Activated B cell treated with CpG ODN at 0.5 μM for 24 hours (primary cell): ENCODE results near the gene KCNJ10. TPM values are rescaled to one million over a fixed set of nuclear protein-coding genes. Genes with fewer than 3 reads are reported as not detected.

Source experiments
- ATAC-seq: fragments of 200-7000 bp; cut with Tn5 transposase; one replicate; pipeline ENCODE4 v1.10.0; 2021; ENCODE audit warnings: low read depth, mild to moderate bottlenecking, moderate library complexity
- CTCF ChIA-PET: fragments of 350-600 bp; sonication (Branson Sonifier 250); formaldehyde crosslinking; loops from one replicate; lab custom pipeline; 2021; ENCODE audit warnings: antibody characterized with exemption; lab: Charles Lee
- POLR2A ChIA-PET: fragments of 350-600 bp; sonication (Branson Sonifier 250); formaldehyde crosslinking; loops from one replicate; lab custom pipeline; 2021; ENCODE audit warnings: antibody characterized with exemption; lab: Charles Lee
- DNase-seq: peaks from one replicate; pipeline ENCODE4 v3.0.0; 2022
- H3K27ac Mint-ChIP-seq: one replicate; pipeline ENCODE4 v1.8.0; 2020; ENCODE audit warnings: mixed read lengths
- H3K27me3 Mint-ChIP-seq: one replicate; pipeline ENCODE4 v1.8.0; 2021; ENCODE audit warnings: mixed read lengths
- H3K36me3 Mint-ChIP-seq: one replicate; pipeline ENCODE4 v1.8.0; 2021; ENCODE audit warnings: low read depth, mixed read lengths
- H3K4me1 Mint-ChIP-seq: one replicate; pipeline ENCODE4 v1.8.0; 2021; ENCODE audit warnings: mixed read lengths
- H3K4me3 Mint-ChIP-seq: one replicate; pipeline ENCODE4 v1.8.0; 2020; ENCODE audit warnings: mild to moderate bottlenecking, mixed read lengths
- H3K9me3 Mint-ChIP-seq: one replicate; pipeline ENCODE4 v1.8.0; 2020; ENCODE audit warnings: mixed read lengths
- intact Hi-C: fragments of 100-400 bp; cut with micrococcal nuclease; formaldehyde crosslinking; loops from one replicate; pipeline ENCODE4 v1.15.1; 2024
- total RNA-seq: library from RNA; stranded (reverse); gene quantifications from 2 replicates; pipeline ENCODE4 v1.2.3, GENCODE V29; 2022
- TF ChIP-seq, protein P1 (sequence below): fragments of 200-600 bp; IDR thresholded peaks from one replicate; pipeline ENCODE4 v1.8.0; 2022; ENCODE audit warnings: antibody characterized with exemption, mild to moderate bottlenecking

Gene KCNJ10
- total RNA-seq, 1 donor from 2014 or later: not detected

DNA sequence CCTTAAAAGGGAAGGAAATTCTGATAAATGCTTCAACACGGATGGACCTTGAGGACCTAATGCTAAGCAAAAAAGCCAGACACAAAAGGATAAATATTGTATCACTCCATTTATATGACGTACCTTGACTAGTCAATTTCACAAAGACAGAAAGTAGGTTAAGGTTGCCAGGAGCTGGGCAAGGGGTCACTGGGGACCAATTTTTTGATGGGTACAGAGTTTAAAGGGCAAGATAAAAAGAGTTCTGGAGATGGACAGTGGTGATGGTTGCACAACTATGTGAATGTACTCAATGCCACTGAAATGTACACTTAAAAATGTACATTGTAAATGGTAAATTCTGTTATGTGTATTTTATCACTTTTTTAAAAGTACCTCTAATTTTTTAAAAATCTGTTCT lies 83.9 kb downstream of the KCNJ10 start:
- H3K27me3 Mint-ChIP-seq: peaks cover 27% of the 10 kb centered on the region

DNA sequence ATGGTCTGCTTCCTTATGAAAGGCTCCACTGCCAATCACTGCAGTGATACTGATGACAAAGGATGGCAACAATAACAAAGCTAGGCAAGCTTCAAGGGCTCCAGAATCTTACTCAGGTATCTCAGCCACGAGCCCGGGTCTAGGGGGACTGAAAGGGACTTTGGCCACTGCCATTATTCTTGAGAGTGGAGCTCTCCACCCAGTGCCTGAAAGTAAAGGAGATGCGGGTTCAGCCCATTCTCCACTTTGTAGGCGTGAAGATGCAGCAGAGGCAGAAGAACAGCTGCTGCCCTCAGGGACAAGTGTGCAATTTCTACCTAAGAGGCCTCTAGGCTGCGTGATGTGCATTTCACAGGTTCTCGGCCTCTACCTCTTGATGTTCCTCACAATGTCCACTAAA lies 84.5 kb downstream of the KCNJ10 start:
- no peak for ATAC-seq
- Mint-ChIP-seq H3K9me3 (no peaks in the 10 kb centered on the region), H3K36me3 (no peaks in the 10 kb centered on the region), H3K4me3 (no peak overlapping the region), H3K27me3 (peaks cover 31% of the 10 kb centered on the region), H3K4me1 (no peaks in the 10 kb centered on the region), H3K27ac (no peak overlapping the region)
- intact Hi-C loops: no loop called here
- ChIA-PET POLR2A (no interaction called here), CTCF (interaction anchor here (1.5 kb wide), 1 partner anchor 22 kb away, joined by 4 read pairs; no protein-coding TSS in a partner anchor)
- TF ChIP-seq, protein P1, sequence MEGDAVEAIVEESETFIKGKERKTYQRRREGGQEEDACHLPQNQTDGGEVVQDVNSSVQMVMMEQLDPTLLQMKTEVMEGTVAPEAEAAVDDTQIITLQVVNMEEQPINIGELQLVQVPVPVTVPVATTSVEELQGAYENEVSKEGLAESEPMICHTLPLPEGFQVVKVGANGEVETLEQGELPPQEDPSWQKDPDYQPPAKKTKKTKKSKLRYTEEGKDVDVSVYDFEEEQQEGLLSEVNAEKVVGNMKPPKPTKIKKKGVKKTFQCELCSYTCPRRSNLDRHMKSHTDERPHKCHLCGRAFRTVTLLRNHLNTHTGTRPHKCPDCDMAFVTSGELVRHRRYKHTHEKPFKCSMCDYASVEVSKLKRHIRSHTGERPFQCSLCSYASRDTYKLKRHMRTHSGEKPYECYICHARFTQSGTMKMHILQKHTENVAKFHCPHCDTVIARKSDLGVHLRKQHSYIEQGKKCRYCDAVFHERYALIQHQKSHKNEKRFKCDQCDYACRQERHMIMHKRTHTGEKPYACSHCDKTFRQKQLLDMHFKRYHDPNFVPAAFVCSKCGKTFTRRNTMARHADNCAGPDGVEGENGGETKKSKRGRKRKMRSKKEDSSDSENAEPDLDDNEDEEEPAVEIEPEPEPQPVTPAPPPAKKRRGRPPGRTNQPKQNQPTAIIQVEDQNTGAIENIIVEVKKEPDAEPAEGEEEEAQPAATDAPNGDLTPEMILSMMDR: no peak
- DNase-seq: no peak

More for the DNA sequence above, 83.9 kb downstream of the KCNJ10 start:
- no peak overlapping the region for H3K27ac Mint-ChIP-seq
- DNase-seq (no peak), ATAC-seq (no peak)
- H3K4me3 Mint-ChIP-seq: no peak overlapping the region
- POLR2A ChIA-PET: no interaction called here
- H3K4me1 Mint-ChIP-seq: no peaks in the 10 kb centered on the region
- no peaks in the 10 kb centered on the region for H3K36me3 Mint-ChIP-seq
- CTCF ChIA-PET: no interaction called here
- no peaks in the 10 kb centered on the region for H3K9me3 Mint-ChIP-seq
- TF ChIP-seq, protein P1: no peak
- intact Hi-C loops: no loop called here

DNA sequence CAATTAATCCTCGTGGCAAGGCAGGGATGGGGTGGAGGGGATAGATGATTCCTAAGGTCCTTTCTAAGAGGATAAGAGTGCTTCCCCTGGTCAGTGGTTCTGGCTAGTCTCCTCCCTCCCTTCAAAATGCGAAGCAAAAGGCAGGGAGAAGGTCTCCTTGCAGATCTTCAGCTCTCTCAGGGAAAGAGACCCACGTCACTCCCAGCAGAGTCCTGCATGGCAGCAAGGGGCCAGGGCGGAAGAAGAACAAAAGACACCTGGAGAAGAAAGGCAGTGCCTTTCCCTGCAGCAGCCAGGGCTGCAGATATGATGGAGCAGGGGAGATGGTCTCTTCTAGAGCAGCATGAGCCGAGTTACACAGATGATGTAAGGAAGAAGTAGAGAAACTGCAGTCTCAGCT lies 86.3 kb downstream of the KCNJ10 start:
- Mint-ChIP-seq H3K36me3 (no peaks in the 10 kb centered on the region), H3K4me3 (no peak overlapping the region), H3K4me1 (no peaks in the 10 kb centered on the region), H3K9me3 (no peaks in the 10 kb centered on the region), H3K27me3 (peaks cover 26% of the 10 kb centered on the region), H3K27ac (no peak overlapping the region)
- DNase-seq (no peak), ATAC-seq (no peak)
- CTCF ChIA-PET: no interaction called here
- POLR2A ChIA-PET: no interaction called here
- intact Hi-C loops: no loop called here
- TF ChIP-seq, protein P1: no peak

DNA sequence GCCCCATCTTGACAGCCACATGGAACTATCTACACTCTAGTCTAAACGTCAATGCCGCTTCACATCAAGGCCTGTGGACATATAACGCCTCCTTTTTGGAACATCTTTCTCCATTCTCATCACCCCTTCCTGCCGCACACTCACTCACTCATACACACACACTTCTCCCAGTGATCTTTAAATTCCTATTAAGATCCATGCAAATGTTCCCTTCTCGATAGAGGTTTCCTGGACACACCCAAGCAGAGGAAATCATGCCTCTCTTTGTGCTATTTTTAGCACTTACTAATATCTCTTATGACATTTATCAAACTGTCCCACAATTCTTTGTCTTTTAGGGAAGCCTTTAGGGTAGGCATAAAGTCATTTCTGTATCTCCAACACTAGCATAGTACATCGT lies 87.7 kb downstream of the KCNJ10 start:
- DNase-seq (no peak), ATAC-seq (no peak)
- ChIA-PET CTCF (no interaction called here), POLR2A (no interaction called here)
- Mint-ChIP-seq H3K27me3 (peaks cover 26% of the 10 kb centered on the region), H3K9me3 (no peaks in the 10 kb centered on the region), H3K4me3 (no peak overlapping the region), H3K27ac (no peak overlapping the region), H3K36me3 (no peaks in the 10 kb centered on the region), H3K4me1 (no peaks in the 10 kb centered on the region)
- intact Hi-C loops: no loop called here
- TF ChIP-seq, protein P1: no peak

DNA sequence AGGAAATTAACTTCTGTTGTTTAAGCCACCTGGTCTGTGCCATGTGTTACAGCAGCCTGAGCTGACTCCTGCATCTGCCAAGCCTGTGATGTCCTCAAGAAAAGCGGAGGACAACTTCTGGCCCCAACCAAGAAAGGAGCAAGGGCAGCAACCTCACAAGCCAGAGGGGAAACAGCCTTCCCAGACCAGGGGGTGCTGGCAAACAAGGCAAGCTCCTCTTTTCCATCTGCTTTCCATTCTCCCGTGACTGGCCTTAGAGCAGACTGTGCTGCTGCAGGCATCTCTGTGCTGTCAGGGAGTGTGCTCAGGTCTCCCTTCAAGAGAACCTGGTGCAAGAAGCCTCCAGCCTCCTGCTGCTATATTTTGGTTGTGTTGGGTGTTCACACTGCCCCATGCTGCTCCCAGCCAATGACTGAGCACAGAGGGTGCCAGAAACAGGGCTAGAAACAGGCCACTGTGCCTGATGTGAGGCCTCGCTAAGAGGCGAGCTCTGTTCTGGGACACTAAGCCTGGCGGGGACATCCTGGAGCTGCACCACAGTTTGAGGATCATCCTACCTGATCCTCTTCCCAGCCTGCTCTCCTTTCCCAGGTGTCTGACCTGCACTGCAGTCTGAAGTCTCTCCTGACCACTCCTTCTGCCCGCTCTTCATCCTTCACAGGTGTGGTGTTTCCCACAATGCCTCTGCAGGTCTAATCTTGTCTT lies 88.5 kb downstream of the KCNJ10 start:
- no peaks in the 10 kb centered on the region for H3K4me1 Mint-ChIP-seq
- ChIA-PET CTCF (no interaction called here), POLR2A (no interaction called here)
- peaks cover 29% of the 10 kb centered on the region for H3K27me3 Mint-ChIP-seq
- H3K4me3 Mint-ChIP-seq: no peak overlapping the region
- no peaks in the 10 kb centered on the region for H3K36me3 Mint-ChIP-seq
- intact Hi-C loops: no loop called here
- ATAC-seq (no peak), DNase-seq (no peak)
- TF ChIP-seq, protein P1: no peak
- H3K9me3 Mint-ChIP-seq: no peaks in the 10 kb centered on the region
- no peak overlapping the region for H3K27ac Mint-ChIP-seq
